OCI-LY1 (cell line): Measurements from ENCODE around the gene EIF2AK2.

Experiments
- H2AFZ ChIP-seq: fragments of 200-600 bp; sonication (generic), shearing (Covaris generic); 2 replicates; pipeline ENCODE4 v1.6.0; 2014; ENCODE audit warnings: antibody characterized with exemption, mild to moderate bottlenecking, low read length
- H3F3A ChIP-seq: fragments of 200-600 bp; sonication (generic), shearing (Covaris generic); 2 replicates; pipeline ENCODE4 v1.6.0; 2014; ENCODE audit warnings: mild to moderate bottlenecking, antibody characterized with exemption, low read length, moderate library complexity; ENCODE audit not compliant: insufficient read depth
- H3K27ac ChIP-seq: fragments of 200-600 bp; sonication (generic); 2 replicates; pipeline ENCODE4 v1.5.1; 2014; ENCODE audit warnings: low read length, mixed run types, mild to moderate bottlenecking, low read depth; ENCODE audit not compliant: poor library complexity, severe bottlenecking
- H3K27me3 ChIP-seq: fragments of 200-600 bp; sonication (generic); 2 replicates; pipeline ENCODE4 v1.6.0; 2014; ENCODE audit warnings: antibody characterized with exemption, mild to moderate bottlenecking, low read length, moderate library complexity; ENCODE audit not compliant: insufficient read depth
- H3K36me3 ChIP-seq: fragments of 200-600 bp; sonication (generic); 2 replicates; pipeline ENCODE4 v1.6.1; 2014; ENCODE audit warnings: mild to moderate bottlenecking, antibody characterized with exemption, low read length, moderate library complexity, mixed read lengths; ENCODE audit not compliant: insufficient read depth
- H3K4me1 ChIP-seq: fragments of 200-600 bp; sonication (generic); 2 replicates; pipeline ENCODE4 v1.5.1; 2014; ENCODE audit warnings: mild to moderate bottlenecking, low read length, moderate library complexity; ENCODE audit not compliant: insufficient read depth, severe bottlenecking
- H3K4me2 ChIP-seq: fragments of 200-600 bp; sonication (generic), shearing (Covaris generic); 2 replicates; pipeline ENCODE4 v1.6.1; 2014; ENCODE audit warnings: low read length
- H3K4me3 ChIP-seq: fragments of 200-600 bp; sonication (generic); 2 replicates; pipeline ENCODE4 v1.5.1; 2014; ENCODE audit warnings: low read length, low read depth, mild to moderate bottlenecking, mixed read lengths; ENCODE audit not compliant: poor library complexity, severe bottlenecking
- H3K79me2 ChIP-seq: fragments of 200-600 bp; shearing (Covaris generic); 2 replicates; pipeline ENCODE4 v1.6.1; 2016; ENCODE audit warnings: mixed run types, low read length, mixed read lengths; ENCODE audit not compliant: insufficient read depth
- H3K9ac ChIP-seq: fragments of 200-600 bp; sonication (generic), shearing (Covaris generic); 2 replicates; pipeline ENCODE4 v1.6.1; 2014; ENCODE audit warnings: mild to moderate bottlenecking, low read length, mixed read lengths
- H3K9me2 ChIP-seq: fragments of 200-600 bp; sonication (generic), shearing (Covaris generic); 2 replicates; pipeline ENCODE4 v1.6.1; 2014; ENCODE audit warnings: low read depth, mild to moderate bottlenecking, low read length, mixed read lengths
- H3K9me3 ChIP-seq: fragments of 200-600 bp; shearing (Covaris generic); 2 replicates; pipeline ENCODE4 v1.6.1; 2014; ENCODE audit warnings: low read length, mixed read lengths
- H4K20me1 ChIP-seq: fragments of 200-600 bp; sonication (generic), shearing (Covaris generic); 2 replicates; pipeline ENCODE4 v1.6.0; 2016; ENCODE audit warnings: mild to moderate bottlenecking, low read length; ENCODE audit not compliant: insufficient read depth
- EZH2 ChIP-seq: fragments of 200-600 bp; sonication (generic), shearing (Covaris generic); IDR thresholded peaks from 2 replicates; pipeline ENCODE4 v1.8.0; 2017; ENCODE audit warnings: borderline replicate concordance, mixed run types, mild to moderate bottlenecking, antibody characterized with exemption, low read length, moderate library complexity, mixed read lengths
- TF ChIP-seq, protein P1 (sequence below): fragments of 200-600 bp; sonication (generic), shearing (Covaris generic); IDR thresholded peaks from 2 replicates; pipeline ENCODE4 v1.5.1; 2017; ENCODE audit warnings: mild to moderate bottlenecking, antibody characterized with exemption, low read length, moderate library complexity, mixed read lengths

Gene EIF2AK2

DNA sequence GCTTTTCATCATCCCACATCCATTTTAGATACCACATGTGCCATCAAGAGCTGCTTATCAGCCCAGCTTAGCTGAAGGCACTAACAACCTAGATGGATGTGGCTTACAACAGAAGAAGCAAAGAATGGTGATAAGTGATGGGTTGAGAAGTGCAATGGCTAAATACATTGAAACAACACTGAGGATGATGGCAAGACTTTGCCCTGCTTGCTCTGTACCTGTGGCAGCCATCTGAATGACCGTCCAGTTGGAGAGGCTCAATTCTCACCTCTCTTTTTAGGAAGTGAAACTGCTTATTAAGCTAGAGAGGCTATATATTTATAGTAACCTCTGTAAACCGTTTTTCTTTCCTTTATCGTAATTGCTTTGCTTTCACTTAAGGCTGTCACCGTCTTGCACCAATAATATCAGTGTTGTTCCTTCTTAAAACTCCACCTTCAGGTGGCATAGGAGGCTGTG, 66.7 kb downstream of the EIF2AK2 start:
- H3K27ac ChIP-seq = peak overlapping the region; percentile 77
- H3K4me2 ChIP-seq = peak overlapping the region; percentile 4; the same call in 1 of the 2 replicates
- no peak overlapping the region for H3K9ac ChIP-seq
- H3F3A ChIP-seq = peaks cover 7% of the 10 kb centered on the region
- H3K79me2 ChIP-seq = peaks cover 7% of the 10 kb centered on the region; the same call in 1 of the 2 replicates
- H3K4me3 ChIP-seq = no peak overlapping the region
- H3K4me1 ChIP-seq = peaks cover 40% of the 10 kb centered on the region
- no peak overlapping the region for H2AFZ ChIP-seq
- peaks cover 42% of the 10 kb centered on the region for H3K36me3 ChIP-seq
- H3K9me2 ChIP-seq = no peaks in the 10 kb centered on the region
- no peaks in the 10 kb centered on the region for H3K27me3 ChIP-seq
- H3K9me3 ChIP-seq = no peaks in the 10 kb centered on the region
- no peaks in the 10 kb centered on the region for H4K20me1 ChIP-seq
- no peak for TF ChIP-seq EZH2
- TF ChIP-seq, protein P1, sequence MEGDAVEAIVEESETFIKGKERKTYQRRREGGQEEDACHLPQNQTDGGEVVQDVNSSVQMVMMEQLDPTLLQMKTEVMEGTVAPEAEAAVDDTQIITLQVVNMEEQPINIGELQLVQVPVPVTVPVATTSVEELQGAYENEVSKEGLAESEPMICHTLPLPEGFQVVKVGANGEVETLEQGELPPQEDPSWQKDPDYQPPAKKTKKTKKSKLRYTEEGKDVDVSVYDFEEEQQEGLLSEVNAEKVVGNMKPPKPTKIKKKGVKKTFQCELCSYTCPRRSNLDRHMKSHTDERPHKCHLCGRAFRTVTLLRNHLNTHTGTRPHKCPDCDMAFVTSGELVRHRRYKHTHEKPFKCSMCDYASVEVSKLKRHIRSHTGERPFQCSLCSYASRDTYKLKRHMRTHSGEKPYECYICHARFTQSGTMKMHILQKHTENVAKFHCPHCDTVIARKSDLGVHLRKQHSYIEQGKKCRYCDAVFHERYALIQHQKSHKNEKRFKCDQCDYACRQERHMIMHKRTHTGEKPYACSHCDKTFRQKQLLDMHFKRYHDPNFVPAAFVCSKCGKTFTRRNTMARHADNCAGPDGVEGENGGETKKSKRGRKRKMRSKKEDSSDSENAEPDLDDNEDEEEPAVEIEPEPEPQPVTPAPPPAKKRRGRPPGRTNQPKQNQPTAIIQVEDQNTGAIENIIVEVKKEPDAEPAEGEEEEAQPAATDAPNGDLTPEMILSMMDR = no peak

DNA sequence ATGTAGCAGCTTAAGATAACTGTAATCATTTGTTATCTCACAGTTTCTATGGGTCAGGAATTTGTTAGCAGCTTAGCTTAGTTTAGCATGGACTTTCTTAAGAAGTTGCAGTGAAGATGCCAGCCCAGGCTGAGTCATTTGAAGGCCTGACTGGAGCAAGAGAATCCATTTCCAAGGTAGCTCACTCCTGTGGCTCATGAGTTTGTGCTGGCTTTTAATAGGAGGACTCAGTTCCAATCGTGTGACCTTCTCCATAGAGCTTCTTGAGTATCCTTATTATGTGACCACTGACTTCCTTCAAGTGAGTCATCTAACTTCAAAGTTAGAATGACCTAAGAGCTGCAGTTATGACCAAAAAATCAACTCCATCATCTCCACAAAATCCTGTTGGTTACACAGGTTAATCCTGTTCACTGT, 71.0 kb downstream of the EIF2AK2 start:
- Histone ChIP-seq H3K27me3 (no peaks in the 10 kb centered on the region), H3K36me3 (peaks cover 31% of the 10 kb centered on the region), H3K27ac (peak overlapping the region; percentile 55), H3K4me1 (peaks cover 52% of the 10 kb centered on the region), H3K4me2 (peak overlapping the region; percentile 90), H3K9ac (peak overlapping the region; percentile 85), H3K9me3 (no peaks in the 10 kb centered on the region), H3K79me2 (peaks cover 25% of the 10 kb centered on the region), H2AFZ (no peak overlapping the region), H3F3A (peaks cover 7% of the 10 kb centered on the region), H3K9me2 (no peaks in the 10 kb centered on the region), H3K4me3 (peak overlapping the region; percentile 81), H4K20me1 (no peaks in the 10 kb centered on the region)
- no peak for TF ChIP-seq EZH2
- TF ChIP-seq, protein P1 = no peak

DNA sequence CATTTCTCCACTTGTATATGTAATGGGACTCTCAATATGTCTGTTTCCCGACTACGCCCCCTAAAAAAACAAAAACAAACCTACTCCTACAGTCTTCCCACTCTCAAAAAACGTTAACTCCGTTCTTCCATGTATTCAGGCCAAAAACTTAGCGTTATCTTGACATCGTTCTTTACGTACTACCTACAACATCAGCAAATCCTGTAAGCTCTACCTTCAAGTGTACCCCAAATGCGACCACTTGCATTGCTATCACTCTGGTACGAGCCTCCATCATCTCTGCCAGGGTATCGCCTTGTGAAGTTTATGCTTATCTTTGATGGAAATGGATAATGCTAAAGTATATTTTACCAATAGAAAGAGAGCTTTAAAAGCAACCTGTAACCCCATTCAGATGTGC, 72.0 kb downstream of the EIF2AK2 start:
- TF ChIP-seq, protein P1 = no peak
- no peak for TF ChIP-seq EZH2
- no peaks in the 10 kb centered on the region for H4K20me1 ChIP-seq
- H3K27me3 ChIP-seq = no peaks in the 10 kb centered on the region
- H3K4me3 ChIP-seq = peak overlapping the region; percentile 81
- H3K4me2 ChIP-seq = peak overlapping the region; percentile 90
- peak overlapping the region; percentile 55 for H3K27ac ChIP-seq
- no peaks in the 10 kb centered on the region; the same call in 1 of the 2 replicates for H3F3A ChIP-seq
- H3K79me2 ChIP-seq = peaks cover 25% of the 10 kb centered on the region
- peak overlapping the region; percentile 85 for H3K9ac ChIP-seq
- no peaks in the 10 kb centered on the region for H3K9me2 ChIP-seq
- H3K9me3 ChIP-seq = no peaks in the 10 kb centered on the region
- H3K4me1 ChIP-seq = peaks cover 47% of the 10 kb centered on the region
- H3K36me3 ChIP-seq = peaks cover 36% of the 10 kb centered on the region
- H2AFZ ChIP-seq = no peak overlapping the region
